Measurements from ENCODE around the gene RPS14.

Gene RPS14

DNA sequence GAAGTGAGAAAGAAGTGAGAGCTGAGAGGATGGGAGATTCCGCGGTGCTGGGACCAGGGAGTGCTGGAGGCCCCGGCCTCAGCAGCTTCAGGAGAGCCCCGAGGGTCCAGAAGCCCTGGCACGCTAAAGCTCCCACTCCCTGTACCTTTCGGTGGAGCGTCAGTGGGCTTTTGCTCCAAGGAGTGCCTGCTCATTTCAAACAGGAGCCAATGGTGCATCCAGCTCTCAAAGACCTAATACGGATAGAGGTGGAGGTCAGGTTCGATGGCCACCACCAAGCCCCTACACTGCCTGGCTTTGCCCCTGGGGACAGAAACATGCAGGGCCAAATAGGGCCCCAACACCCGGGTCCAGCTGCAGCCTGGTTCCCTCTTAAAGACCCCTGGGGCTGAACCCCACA, 45.0 kb downstream of the RPS14 start:
- peaks cover 8% of the 10 kb centered on the region for H3K36me3 ChIP-seq (replicated peaks)
- no peak overlapping the region for H3K27ac ChIP-seq
- H3K4me3 ChIP-seq (ENCODE audit: low read depth, low read length): no peak overlapping the region

DNA sequence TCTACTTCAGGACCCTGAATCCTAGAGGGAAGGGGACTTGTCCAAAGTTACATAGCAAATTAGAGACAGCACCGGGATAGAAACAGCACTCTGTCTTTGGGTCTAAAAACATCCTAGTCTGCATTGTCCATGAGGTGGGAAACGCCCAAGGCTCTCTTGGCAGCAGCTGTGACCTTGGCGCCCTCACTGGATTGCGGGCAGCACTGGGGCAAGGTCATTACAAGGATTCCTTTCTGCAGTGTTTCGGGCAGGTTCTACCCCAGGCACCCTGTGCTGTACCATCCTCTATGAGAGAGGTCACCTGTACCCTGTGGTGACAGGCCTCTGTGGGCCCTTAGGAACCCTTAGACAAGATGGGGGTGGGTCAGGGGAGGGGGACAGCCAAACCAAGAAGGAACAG, 45.4 kb downstream of the RPS14 start:
- Histone ChIP-seq H3K36me3 (replicated peaks) (peaks cover 8% of the 10 kb centered on the region), H3K4me3 (ENCODE audit: low read depth, low read length) (no peak overlapping the region), H3K27ac (no peak overlapping the region), H3K27me3 (replicated peaks) (no peaks in the 10 kb centered on the region)
- no peak for DNase-seq
- in situ Hi-C loops (cut with HindIII; ENCODE audit: low pct_ligation_motif_present, low sequenced_read_pairs): no loop called here
- TF ChIP-seq, protein P1, sequence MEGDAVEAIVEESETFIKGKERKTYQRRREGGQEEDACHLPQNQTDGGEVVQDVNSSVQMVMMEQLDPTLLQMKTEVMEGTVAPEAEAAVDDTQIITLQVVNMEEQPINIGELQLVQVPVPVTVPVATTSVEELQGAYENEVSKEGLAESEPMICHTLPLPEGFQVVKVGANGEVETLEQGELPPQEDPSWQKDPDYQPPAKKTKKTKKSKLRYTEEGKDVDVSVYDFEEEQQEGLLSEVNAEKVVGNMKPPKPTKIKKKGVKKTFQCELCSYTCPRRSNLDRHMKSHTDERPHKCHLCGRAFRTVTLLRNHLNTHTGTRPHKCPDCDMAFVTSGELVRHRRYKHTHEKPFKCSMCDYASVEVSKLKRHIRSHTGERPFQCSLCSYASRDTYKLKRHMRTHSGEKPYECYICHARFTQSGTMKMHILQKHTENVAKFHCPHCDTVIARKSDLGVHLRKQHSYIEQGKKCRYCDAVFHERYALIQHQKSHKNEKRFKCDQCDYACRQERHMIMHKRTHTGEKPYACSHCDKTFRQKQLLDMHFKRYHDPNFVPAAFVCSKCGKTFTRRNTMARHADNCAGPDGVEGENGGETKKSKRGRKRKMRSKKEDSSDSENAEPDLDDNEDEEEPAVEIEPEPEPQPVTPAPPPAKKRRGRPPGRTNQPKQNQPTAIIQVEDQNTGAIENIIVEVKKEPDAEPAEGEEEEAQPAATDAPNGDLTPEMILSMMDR (IDR thresholded peaks at IDR 0.05; ENCODE audit: low read depth, low read length, missing control alignments): no peak

More for the DNA sequence above, 45.0 kb downstream of the RPS14 start:
- no peak for DNase-seq
- TF ChIP-seq, protein P1 (IDR thresholded peaks at IDR 0.05; ENCODE audit: low read depth, low read length, missing control alignments): no peak
- in situ Hi-C loops (cut with HindIII; ENCODE audit: low pct_ligation_motif_present, low sequenced_read_pairs): no loop called here
- H3K27me3 ChIP-seq (replicated peaks): no peaks in the 10 kb centered on the region

DNA sequence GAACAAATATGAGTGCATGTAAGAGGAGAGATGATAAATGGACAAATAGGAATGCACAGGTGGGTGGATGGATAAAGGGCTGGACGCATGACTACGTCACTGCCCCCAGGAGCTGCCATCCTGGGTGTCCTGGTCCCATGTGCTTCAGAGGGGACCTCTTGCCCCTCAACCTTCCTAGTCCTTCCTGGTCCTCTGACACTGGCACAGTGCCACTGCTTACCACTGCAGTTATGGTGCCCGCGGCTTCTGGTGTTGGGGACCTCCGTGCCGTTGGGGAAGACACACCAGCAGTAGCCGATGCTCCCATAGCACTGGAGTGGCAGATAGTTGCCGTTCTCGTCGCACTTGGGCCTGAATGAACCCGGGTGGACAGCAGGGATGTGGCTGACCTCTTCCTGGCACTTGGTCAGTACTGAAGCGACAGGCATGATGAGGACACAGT, 46.6 kb downstream of the RPS14 start:
- no peak overlapping the region for H3K27ac ChIP-seq
- in situ Hi-C loops (cut with HindIII; ENCODE audit: low pct_ligation_motif_present, low sequenced_read_pairs): no loop called here
- no peak overlapping the region for H3K4me3 ChIP-seq (ENCODE audit: low read depth, low read length)
- no peaks in the 10 kb centered on the region for H3K27me3 ChIP-seq (replicated peaks)
- H3K36me3 ChIP-seq (replicated peaks): peaks cover 8% of the 10 kb centered on the region
- TF ChIP-seq, protein P1 (IDR thresholded peaks at IDR 0.05; ENCODE audit: low read depth, low read length, missing control alignments): no peak
- no peak for DNase-seq

DNA sequence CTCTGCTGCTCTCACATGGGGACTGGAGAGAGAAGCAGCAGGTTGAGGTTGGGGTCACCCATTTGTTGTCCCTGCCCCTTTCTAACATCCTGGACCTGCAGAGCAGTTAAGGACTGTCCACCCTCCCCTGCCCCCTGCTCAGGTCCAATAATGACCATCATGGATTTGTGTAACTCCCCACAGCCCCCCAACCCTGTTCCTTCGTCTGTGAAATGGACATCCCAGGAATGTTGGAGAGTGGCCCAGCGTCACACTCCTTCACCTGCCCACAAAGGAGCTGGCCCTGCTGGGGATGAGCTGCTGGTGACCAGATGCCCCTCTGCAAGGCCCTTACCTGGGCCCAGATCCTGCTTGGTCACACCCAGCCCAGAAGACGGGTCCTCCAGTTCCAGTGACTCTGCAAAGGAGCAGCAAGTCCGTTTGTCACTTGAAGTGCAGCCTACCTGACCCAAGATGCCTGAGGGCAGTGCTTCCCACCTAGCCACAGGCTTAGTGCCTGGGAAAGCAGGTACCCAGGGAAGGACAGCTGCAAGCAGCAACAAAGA, 47.2 kb downstream of the RPS14 start:
- Histone ChIP-seq H3K36me3 (replicated peaks) (peaks cover 9% of the 10 kb centered on the region), H3K4me3 (ENCODE audit: low read depth, low read length) (no peak overlapping the region), H3K27ac (no peak overlapping the region), H3K27me3 (replicated peaks) (no peaks in the 10 kb centered on the region)
- in situ Hi-C loops (cut with HindIII; ENCODE audit: low pct_ligation_motif_present, low sequenced_read_pairs): no loop called here
- no peak for DNase-seq
- TF ChIP-seq, protein P1 (IDR thresholded peaks at IDR 0.05; ENCODE audit: low read depth, low read length, missing control alignments): no peak

DNA sequence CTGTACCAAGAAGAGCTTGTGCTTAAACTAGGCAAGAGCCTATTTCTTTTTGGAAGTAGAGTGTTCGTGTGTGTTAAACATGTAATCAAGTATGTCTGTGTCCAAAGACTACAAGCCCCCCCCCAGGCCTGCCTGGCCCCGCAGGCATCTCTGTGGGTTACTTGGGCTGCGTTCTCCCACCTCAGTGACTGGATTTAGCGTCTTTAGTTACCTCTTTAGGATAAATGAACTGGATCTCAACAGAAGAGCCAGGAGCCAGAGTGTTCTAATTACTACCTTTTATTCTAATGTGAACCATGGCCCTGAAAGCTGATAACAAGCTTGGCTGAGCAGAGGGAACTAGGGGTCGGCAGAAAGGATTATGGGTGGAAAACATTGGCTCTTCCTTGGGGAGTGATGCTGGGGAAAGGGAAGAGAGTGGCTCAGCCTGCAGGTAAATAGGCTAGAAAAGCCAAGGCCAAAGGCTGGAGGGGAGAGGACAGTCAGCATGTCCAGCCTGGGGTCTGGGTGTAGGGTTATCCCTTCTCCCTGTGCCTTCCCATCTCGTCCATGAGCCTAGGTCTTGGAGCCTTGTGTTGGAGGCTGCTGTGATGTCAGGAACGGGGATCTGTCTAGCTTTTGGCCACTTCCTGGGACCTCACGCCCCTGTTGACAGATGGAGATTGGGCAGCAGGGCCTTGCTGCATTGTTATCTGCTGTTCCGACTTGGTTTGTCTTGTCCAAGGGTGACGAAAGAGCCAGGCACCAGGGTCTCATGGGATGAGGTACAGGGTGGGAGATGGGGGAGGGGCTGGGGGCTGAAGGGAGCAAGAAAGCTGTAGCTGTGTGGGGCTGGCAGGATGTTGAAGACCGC, 47.9 kb downstream of the RPS14 start:
- Histone ChIP-seq H3K4me3 (ENCODE audit: low read depth, low read length) (no peak overlapping the region), H3K27ac (no peak overlapping the region), H3K36me3 (replicated peaks) (peaks cover 13% of the 10 kb centered on the region), H3K27me3 (replicated peaks) (no peaks in the 10 kb centered on the region)
- in situ Hi-C loops (cut with HindIII; ENCODE audit: low pct_ligation_motif_present, low sequenced_read_pairs): no loop called here
- no peak for DNase-seq
- TF ChIP-seq, protein P1 (IDR thresholded peaks at IDR 0.05; ENCODE audit: low read depth, low read length, missing control alignments): no peak
